Osteocyte (in vitro differentiated cells): Measurements from ENCODE around the gene RTP2. TPM values are rescaled to one million over a fixed set of nuclear protein-coding genes. Genes with fewer than 3 reads are reported as not detected.

Source experiments
- DNase-seq: peaks from one replicate; pipeline ENCODE4 v3.0.0; 2021; ENCODE audit warnings: mixed read lengths; ENCODE audit not compliant: unreplicated experiment; ENCODE audit errors: extremely low spot score
- H3K27ac Mint-ChIP-seq: one replicate; pipeline ENCODE4 v1.8.0; 2021; ENCODE audit warnings: mild to moderate bottlenecking, mixed read lengths; ENCODE audit not compliant: unreplicated experiment
- H3K27me3 Mint-ChIP-seq: one replicate; pipeline ENCODE4 v1.8.0; 2021; ENCODE audit warnings: mixed read lengths; ENCODE audit not compliant: unreplicated experiment
- H3K36me3 Mint-ChIP-seq: one replicate; pipeline ENCODE4 v1.8.0; 2021; ENCODE audit warnings: mixed read lengths; ENCODE audit not compliant: unreplicated experiment
- H3K4me1 Mint-ChIP-seq: one replicate; pipeline ENCODE4 v1.8.0; 2021; ENCODE audit warnings: mixed read lengths; ENCODE audit not compliant: unreplicated experiment
- H3K4me3 Mint-ChIP-seq: one replicate; pipeline ENCODE4 v1.8.0; 2021; ENCODE audit warnings: mild to moderate bottlenecking, moderate library complexity, mixed read lengths; ENCODE audit not compliant: unreplicated experiment
- H3K9me3 Mint-ChIP-seq: one replicate; pipeline ENCODE4 v1.8.0; 2021; ENCODE audit warnings: mixed read lengths; ENCODE audit not compliant: unreplicated experiment
- total RNA-seq: library from RNA; stranded (reverse); gene quantifications from 2 replicates; pipeline ENCODE4 v1.2.1, GENCODE V29; 2021
- TF ChIP-seq, protein P1 (sequence below): fragments of 200-600 bp; sonication (generic); IDR thresholded peaks from 2 replicates; pipeline ENCODE4 v1.5.0; 2021; ENCODE audit warnings: antibody characterized with exemption, mild to moderate bottlenecking, moderate library complexity

The RTP2 gene
- total RNA-seq, 1 donor from 2014 or later = not detected

DNA sequence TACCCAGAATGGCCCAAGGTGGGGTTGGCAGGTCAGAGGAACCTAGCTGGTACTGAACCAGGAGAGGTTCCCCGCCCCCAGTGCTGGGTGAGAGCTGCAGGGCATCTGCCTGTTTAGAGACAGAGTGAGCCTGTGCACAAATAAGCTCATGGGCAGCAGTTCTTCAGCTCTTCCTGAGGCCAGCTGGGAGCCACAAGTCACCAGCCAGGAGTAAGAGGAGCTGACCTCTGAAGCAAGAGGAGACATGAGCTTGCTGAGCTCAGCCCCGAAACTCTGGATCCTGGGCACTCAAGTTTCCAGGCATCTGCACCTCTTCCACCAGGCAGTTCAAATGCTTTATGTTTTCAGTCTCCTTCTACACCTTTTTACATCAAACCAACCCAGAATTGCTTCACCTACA lies 2.1 kb downstream of the RTP2 start:
- Mint-ChIP-seq H3K4me3 (no peak overlapping the region), H3K27me3 (peaks cover 20% of the 10 kb centered on the region), H3K27ac (no peak overlapping the region), H3K36me3 (no peaks in the 10 kb centered on the region), H3K9me3 (no peaks in the 10 kb centered on the region), H3K4me1 (peaks cover 11% of the 10 kb centered on the region)
- no peak for DNase-seq
- TF ChIP-seq, protein P1, sequence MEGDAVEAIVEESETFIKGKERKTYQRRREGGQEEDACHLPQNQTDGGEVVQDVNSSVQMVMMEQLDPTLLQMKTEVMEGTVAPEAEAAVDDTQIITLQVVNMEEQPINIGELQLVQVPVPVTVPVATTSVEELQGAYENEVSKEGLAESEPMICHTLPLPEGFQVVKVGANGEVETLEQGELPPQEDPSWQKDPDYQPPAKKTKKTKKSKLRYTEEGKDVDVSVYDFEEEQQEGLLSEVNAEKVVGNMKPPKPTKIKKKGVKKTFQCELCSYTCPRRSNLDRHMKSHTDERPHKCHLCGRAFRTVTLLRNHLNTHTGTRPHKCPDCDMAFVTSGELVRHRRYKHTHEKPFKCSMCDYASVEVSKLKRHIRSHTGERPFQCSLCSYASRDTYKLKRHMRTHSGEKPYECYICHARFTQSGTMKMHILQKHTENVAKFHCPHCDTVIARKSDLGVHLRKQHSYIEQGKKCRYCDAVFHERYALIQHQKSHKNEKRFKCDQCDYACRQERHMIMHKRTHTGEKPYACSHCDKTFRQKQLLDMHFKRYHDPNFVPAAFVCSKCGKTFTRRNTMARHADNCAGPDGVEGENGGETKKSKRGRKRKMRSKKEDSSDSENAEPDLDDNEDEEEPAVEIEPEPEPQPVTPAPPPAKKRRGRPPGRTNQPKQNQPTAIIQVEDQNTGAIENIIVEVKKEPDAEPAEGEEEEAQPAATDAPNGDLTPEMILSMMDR = no peak

DNA sequence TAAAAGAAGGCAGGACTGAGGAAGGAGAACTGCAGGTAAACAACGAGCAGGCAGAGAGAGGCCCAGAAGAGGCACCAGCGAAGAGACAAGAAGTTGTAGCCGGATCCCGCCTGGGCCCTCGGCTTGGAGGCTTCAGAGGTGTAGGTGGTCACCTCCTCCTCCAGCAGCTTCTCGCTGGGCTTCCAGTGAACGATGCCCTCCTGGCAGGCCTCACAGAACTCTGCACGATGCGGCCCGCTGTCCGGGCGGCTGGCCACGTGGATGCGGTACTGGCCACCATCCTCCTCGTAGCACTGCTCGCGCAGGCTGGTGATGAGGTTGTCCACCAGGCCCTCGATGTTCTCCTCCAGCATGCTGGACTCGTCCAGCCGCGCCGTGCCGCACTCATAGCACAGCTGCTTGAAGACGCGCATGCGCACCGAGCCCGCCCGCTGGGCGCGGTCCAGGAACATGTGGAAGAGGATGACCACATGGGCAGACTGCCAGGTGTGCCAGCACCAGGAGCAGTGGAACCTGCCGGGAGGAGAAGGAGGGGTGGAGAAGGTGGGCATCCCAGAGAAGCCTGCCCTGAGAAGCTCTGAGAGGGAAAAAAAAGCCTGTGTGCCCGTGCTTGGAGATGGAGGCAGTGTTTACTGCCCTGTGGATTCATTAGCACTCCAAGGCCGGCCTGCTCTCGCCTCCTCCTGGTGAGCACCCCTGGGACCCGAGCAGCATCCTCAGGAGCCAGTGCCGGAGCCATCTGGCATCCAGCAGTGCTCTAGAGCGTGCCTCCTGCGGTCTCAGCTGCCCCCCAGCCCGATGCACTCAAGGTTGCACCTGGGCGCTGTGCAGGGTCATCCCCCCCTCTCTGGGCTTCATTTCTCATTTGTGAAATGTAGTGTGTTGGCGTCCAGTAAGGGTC lies 3.6 kb downstream of the RTP2 start:
- no peaks in the 10 kb centered on the region for H3K36me3 Mint-ChIP-seq
- no peaks in the 10 kb centered on the region for H3K9me3 Mint-ChIP-seq
- DNase-seq = no peak
- no peak overlapping the region for H3K4me3 Mint-ChIP-seq
- no peak overlapping the region for H3K27ac Mint-ChIP-seq
- H3K4me1 Mint-ChIP-seq = peaks cover 7% of the 10 kb centered on the region
- H3K27me3 Mint-ChIP-seq = peaks cover 31% of the 10 kb centered on the region
- TF ChIP-seq, protein P1 = no peak

DNA sequence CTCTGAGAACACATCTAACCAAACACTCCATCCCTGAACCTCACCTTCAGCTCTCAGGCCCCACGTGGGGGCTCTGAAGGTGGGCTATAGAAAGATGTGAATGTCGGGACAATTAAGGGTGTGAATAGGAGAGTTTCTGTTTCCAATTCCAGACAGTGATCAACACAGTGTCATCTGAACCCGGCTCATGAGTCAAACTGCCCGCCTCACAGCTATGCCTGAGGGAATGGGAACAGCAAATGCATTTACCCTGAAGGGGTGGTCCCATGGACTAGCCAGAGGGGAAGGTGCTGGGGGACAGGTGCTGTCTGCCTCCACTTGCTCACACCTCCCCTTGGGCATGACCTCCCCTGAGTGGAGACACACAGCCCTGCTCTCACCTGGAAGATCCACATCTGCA lies 6.3 kb downstream of the RTP2 start:
- no peak for DNase-seq
- Mint-ChIP-seq H3K9me3 (no peaks in the 10 kb centered on the region), H3K27me3 (peaks cover 41% of the 10 kb centered on the region), H3K4me3 (no peak overlapping the region), H3K27ac (no peak overlapping the region), H3K4me1 (no peaks in the 10 kb centered on the region), H3K36me3 (no peaks in the 10 kb centered on the region)
- TF ChIP-seq, protein P1 = no peak

DNA sequence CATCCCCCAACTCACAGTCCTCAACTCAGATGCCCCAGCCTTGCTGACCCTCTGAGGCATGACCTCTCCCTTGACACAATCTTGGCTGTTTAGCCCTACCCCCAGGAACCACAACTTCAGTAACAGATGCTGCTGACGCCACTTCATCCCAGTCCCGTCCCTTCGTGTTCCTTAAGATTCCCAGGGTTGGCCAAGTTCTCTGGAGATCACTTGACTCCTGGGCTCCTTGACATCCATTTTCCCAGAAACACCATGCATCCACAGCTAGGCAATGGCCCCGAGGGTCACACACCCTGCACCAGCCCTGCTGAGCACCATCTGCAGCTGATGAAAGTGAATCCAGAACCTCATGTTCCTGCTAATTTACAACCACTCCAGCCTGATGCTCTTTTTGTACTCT lies 6.9 kb downstream of the RTP2 start:
- Mint-ChIP-seq H3K27me3 (peaks cover 47% of the 10 kb centered on the region), H3K27ac (no peak overlapping the region), H3K36me3 (no peaks in the 10 kb centered on the region), H3K4me3 (no peak overlapping the region), H3K4me1 (no peaks in the 10 kb centered on the region), H3K9me3 (no peaks in the 10 kb centered on the region)
- TF ChIP-seq, protein P1 = no peak
- DNase-seq = no peak

DNA sequence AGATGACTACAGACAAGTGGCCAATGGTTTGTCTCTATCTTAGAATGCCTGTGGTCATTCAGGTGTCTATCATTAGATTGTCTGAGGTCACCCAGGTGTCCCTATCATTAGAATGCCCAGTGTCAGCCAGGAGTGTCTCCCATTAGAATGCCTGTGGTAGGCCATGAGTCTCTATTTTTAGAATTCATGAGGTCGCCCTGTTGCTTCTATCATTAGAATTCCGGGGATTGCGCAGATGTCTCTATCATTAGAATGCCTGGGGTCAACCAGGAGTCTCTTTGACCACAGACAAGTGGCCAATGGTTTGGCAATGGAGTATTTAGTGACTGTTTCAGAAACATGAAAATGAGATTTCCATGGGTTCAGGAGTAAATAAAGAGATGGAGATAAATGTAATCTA lies 7.6 kb downstream of the RTP2 start:
- DNase-seq = no peak
- H3K9me3 Mint-ChIP-seq = no peaks in the 10 kb centered on the region
- H3K27me3 Mint-ChIP-seq = peaks cover 51% of the 10 kb centered on the region
- H3K4me1 Mint-ChIP-seq = no peaks in the 10 kb centered on the region
- no peak overlapping the region for H3K27ac Mint-ChIP-seq
- TF ChIP-seq, protein P1 = no peak
- H3K4me3 Mint-ChIP-seq = no peak overlapping the region
- no peaks in the 10 kb centered on the region for H3K36me3 Mint-ChIP-seq
